Stimulated activated CD8-positive, alpha-beta memory T cell treated with anti-CD3 and anti-CD28 coated beads, Interleukin-15, amount 100 ng/mL, for 24 hours (primary cell): ENCODE results near the gene VAV3.

Experiments
- DNase-seq: peaks from one replicate; pipeline ENCODE4 v3.0.0-alpha.2; 2020; ENCODE audit warnings: low read depth

Gene VAV3

GRCh38 chr1:107643766-107644165, 321.2 kb downstream of the VAV3 start:
- no peak for DNase-seq

DNA sequence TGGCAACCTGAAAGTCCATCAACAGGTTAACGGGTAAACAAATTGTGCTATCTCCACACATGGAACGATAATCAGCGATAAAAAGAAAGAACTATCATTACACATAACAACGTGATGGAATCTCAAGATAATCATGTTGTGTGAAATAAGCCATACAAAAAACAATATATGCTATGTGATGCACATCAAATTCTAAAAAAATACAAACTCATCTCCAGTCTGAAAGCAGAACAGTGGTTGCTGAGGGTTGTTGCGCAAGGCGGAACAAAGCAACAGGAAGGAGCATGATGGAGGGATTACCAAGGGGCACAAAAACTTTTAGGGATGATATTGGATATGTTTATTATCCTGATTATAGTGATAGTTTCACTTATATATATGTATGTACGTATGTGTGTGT, 324.8 kb downstream of the VAV3 start:
- no peak for DNase-seq

DNA sequence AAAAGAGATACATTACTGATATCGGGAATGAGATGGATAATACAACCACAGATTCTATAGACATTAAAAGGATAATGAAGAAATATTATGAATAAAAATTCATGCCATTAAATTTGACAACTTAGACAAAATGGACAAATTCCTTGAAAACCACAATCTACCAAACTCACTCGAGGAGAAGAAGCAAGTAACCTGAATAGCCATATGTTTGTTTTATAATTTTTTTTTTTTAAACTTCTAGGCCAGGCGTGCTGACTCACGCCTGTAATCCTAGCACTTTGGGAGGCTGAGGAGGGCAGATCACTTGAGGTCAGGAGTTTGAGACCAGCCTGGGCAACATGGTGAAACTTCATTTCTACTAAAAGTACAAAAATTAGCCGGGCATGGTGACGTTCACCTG, 327.9 kb downstream of the VAV3 start:
- no peak for DNase-seq

DNA sequence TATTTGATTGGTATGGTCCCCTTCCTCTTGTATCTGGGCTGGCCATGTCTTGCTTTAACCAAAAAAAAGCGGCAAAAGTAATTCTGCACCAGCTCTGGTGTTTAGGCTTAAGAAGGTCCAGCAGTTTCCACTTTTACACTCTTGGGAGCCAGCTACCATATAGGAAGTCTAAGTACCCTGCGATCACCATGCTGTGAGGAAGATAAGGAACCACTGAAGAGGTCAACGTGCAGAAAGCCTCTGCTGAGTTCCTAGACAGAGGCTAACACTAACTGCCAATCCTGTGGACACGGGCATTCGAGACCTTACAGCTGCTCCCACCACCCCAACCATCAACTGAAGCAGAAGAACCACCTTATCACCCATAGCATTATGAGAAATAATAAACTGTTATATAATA, 331.4 kb downstream of the VAV3 start:
- no peak for DNase-seq

- DNase-seq: no peak
Measured at GRCh38 chr1:107626073-107626796, 338.7 kb downstream of the VAV3 start.

DNA sequence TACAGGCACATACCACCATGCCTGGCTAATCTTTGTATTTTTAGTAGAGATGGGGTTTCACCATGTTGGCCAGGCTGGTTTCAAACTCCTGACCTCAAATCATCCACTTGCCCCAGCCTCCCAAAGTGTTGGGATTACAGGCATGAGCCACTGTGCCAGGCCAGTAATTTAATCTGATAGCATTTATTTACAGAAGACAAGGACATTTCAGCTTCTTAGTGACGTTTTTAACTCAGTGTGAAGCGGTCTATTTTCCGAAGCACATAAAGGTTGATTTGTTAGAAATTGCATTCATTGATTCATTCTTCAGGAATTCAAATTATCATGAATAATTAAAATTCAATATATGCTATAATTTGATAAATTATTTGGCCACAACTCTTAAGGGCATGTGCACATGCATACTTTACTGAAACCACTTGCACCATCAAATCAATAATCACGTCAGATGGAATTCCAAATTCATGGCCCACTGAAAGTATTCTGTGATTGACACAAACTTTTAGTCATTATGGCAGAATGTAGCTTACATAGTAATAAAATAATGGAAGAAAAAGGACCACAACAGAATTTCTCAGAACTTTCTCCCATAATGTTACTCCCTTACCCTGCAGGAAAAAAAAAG, 339.5 kb downstream of the VAV3 start:
- no peak for DNase-seq

DNA sequence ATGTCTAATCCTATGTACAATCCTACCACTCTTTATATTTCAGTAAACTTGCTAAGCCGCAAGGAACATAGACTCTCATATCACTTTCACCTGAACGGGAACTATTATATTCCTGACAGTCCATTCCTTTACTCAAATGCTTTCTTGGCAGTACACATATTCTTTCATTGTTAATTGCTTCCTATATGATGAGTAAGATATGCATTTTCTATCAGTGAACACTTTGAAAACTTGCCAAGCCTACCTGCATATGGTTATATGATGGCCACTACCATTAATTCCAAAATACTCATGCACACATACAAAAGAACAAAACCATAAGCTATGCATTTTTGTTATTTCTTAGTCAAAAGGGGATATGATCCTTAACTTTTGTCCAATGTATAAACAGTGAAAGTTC, 341.5 kb downstream of the VAV3 start:
- DNase-seq: no peak

DNA sequence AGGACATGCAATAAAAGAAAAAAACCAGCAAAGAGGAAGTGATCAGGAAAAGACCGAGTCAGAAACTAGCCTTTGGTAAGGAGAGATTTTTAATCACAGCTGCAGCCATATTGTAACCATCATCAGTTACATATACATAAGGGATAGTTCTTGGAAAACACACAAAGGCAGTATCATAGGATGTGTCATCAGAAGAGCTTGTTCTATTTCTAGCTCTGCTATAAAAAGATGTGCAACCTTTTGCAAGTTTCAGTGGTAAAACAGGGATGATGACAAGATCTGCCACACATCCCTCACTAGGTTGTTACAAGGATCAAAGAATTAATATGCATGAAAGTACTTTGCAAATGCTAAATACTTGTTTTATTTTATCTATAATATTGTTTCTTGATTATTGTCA, 342.0 kb downstream of the VAV3 start:
- DNase-seq: no peak

DNA sequence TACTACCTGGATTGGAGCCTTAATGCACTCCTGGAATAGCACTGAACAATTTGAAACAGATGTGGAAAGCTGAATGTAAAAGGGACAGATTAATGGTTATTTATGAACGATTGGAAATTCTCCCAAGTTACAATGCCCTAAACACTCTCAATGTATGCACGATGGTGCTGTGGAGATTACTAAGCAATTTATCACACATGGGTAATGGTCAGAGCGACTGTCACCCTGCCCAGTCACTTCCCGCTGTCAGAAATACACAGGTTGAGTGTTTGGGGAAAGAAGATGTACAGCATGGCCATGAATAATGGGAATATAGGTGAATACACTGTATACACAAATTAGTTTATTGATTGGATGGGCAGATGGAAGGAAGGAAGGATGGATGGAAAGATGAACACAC, 342.4 kb downstream of the VAV3 start:
- DNase-seq: no peak

- no peak for DNase-seq
Measured at GRCh38 chr1:107620753-107621152, 344.2 kb downstream of the VAV3 start.

DNA sequence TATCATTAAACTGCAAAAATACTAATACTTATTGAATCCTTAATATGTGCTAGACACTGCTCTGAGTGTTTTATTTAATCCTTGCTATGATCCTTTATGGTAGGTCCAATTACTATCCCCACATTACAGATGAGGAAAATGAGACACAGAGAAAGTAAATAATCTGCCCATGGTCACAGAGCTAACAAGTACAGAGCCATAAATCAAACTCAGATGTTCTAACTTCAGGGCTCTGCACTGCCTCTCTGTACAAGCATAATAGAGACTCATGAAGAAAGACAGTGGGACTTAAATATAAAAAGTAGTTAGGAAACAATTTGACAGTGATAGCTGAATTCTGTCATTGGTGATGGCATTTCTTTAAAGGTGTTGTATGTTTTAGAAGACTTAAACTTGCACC, 346.4 kb downstream of the VAV3 start:
- no peak for DNase-seq

DNA sequence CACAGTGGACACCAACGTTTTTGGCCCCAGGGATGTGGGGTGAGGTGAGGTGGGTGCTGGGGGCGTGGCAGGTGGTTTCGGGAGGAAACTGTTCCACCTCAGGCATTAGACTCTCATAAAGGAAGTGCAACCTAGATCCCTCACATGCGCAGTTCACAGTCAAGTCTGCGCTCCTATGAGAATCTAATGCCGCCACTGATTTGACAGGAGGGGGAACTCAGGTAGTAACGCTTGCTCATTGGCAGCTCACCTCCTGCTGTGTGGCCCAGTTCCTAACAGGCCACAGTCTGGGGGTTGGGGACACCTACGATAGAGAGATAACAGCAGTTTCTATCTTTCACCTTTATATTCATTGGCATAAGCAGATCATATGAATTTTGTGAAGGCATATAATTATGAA, 347.1 kb downstream of the VAV3 start:
- DNase-seq: no peak

GRCh38 chr1:107617456-107617855, 347.5 kb downstream of the VAV3 start:
- no peak for DNase-seq

- DNase-seq: no peak
Measured at GRCh38 chr1:107609808-107610207, 355.2 kb downstream of the VAV3 start.

DNA sequence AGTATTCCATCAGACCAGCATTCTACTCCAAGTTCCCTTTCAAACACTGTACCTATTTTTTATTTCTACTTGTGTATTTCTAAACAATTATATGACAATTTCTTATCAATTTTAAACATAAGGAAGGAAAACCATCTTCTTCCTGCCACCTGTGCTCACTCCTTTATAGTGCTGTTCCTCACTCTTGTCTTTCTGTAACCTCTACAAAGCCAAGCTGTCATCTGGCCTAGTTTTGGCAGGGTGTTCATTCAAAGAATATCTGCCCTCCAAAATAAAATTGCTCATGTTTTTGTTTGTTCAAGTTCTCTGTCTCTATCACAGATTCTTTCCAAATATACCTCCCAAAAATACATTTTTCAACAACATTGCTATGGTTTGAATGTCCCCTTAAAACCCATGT, 360.2 kb downstream of the VAV3 start:
- no peak for DNase-seq

GRCh38 chr1:107600607-107601160, 364.3 kb downstream of the VAV3 start:
- DNase-seq: no peak

DNA sequence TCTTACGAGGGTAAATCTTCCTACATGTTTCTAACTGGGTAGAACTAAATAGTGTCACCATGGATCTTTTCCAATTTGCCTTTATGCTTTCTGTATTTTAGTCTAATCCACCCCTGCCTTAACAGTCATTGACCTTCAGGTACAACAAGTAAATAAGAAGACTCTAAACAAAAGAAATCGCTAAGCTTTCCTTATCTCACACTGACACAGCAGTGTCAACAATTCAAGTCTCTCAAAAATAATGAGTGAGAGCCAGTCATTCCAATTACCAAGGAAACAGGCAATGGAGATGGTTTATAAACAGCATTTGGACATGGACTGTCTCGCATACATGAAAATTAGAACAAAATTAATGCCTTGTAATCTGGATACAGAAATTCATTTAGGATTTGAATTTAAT, 365.8 kb downstream of the VAV3 start:
- no peak for DNase-seq

DNA sequence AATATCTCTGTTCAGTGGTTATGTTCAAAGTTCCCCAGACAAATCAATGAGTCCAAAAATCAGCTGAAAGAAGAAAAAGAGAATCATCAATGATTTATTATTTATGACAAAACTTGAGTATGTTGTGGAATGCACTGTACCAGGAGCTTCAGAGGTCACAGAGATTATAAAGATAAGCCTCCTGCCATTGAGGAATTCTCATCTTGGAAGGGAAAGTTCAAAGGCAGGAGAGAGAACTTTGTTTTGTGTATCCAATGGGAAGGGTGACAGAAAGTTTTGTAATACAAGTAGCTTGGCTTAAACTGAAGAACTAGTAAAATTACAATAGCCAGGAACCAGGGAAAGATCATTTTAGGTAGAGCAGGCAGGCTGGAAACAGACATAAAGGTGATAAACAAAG, 367.7 kb downstream of the VAV3 start:
- DNase-seq: no peak

GRCh38 chr1:107594536-107594935, 370.4 kb downstream of the VAV3 start:
- no peak for DNase-seq

GRCh38 chr1:107593501-107594209, 371.3 kb downstream of the VAV3 start:
- no peak for DNase-seq

DNA sequence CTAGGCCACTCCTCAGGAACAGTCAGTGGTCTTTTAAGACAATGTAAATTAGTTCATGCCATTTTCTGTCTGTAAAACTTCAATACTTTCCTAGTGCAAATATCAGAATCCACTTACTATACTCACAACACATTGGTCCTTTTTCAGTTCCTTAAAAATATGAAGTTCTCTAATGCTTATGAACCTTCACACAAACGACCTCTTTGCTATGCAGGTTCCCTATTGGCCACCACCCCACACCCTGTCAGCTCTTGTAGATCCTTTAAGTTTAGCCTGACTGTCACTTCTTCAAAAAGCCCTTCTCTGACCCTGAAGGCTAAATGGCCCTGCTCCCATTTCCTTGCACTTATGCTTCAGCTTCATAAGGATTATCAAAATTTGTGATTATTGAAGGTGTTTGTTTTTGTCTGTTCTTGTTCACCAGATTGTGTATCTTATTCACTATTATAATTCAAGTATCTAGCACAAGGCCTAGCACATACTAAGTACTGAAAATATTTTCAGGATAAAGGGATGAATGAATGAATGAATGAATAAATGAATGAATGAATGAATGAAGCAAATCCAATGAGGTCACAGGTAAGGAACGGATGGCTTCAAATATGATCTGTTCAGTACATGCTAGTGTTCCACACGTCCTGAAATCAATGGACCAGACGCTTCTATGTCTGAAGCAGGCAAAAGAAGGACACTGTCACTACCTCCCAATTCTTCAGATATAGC, 373.9 kb downstream of the VAV3 start:
- DNase-seq: no peak

- no peak for DNase-seq
Measured at GRCh38 chr1:107590087-107590486, 374.9 kb downstream of the VAV3 start.

GRCh38 chr1:107588321-107588720, 376.7 kb downstream of the VAV3 start:
- no peak for DNase-seq
